ENCODE data around the gene NBPF1.
"Not testable (repeated sequence)": the region's sequence is repeated elsewhere in the genome, so short reads cannot be mapped to it uniquely, and the experiment has no call there.

- TF ChIP-seq REST (IDR thresholded peaks at IDR 0.05; ENCODE audit: borderline replicate concordance); CTCF (IDR thresholded peaks at IDR 0.05; ENCODE audit: poor library complexity, severe bottlenecking); EZH2 (IDR thresholded peaks at IDR 0.05; ENCODE audit: borderline replicate concordance, insufficient read depth, low read length, poor library complexity, severe bottlenecking); RAD21 (conservative IDR thresholded peaks at IDR 0.05): not testable (repeated sequence)
Measured at GRCh38 chr1:16639091-16640031, 26.0 kb upstream of the NBPF1 start.

Data from neural cell (in vitro differentiated cells).